ENCODE results near the gene RHNO1.

GRCh38 chr12:2884810-2885209 is 7.8 kb downstream of the RHNO1 start:
- no peak for TF ChIP-seq CTCF (IDR thresholded peaks at IDR 0.05)
- no peak for TF ChIP-seq POLR2A (IDR thresholded peaks at IDR 0.05)
